NCI-H2196 treated with DMSO at 0.1 percent for 48 hours (cell line): Measurements from ENCODE around the gene DNAJC5.
A peak's percentile ranks its signal among the peaks of the same experiment; 100 is the strongest.
"Not testable (repeated sequence)": the region's sequence is repeated elsewhere in the genome, so short reads cannot be mapped to it uniquely, and the experiment has no call there.

ENCODE experiments used
- DNase-seq: peaks from one replicate; lab custom pipeline; 2025; ENCODE audit not compliant: unreplicated experiment; lab: John Stamatoyannopoulos, UW

The DNAJC5 gene, protein sequence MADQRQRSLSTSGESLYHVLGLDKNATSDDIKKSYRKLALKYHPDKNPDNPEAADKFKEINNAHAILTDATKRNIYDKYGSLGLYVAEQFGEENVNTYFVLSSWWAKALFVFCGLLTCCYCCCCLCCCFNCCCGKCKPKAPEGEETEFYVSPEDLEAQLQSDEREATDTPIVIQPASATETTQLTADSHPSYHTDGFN

GRCh38 chr20:63894358-63895201 lies at the start of gene DNAJC5:
Gene DNAJC5, plus strand, starts transcription at chr20:63895126. Its CDS starts 33,220 bp downstream, at chr20:63928346.
- DNase-seq: peak; percentile 75

- no peak for DNase-seq
These were observed 48.7 kb upstream of the DNAJC5 start for GRCh38 chr20:63846128-63846771.

- no peak for DNase-seq
These were observed 48.1 kb upstream of the DNAJC5 start for GRCh38 chr20:63846888-63847236.

- DNase-seq: no peak
These were observed 47.5 kb upstream of the DNAJC5 start for GRCh38 chr20:63847237-63848002.

GRCh38 chr20:63848003-63848911 lies 46.7 kb upstream of the DNAJC5 start:
- no peak for DNase-seq

GRCh38 chr20:63850689-63851547 lies 44.0 kb upstream of the DNAJC5 start:
- no peak for DNase-seq

DNA sequence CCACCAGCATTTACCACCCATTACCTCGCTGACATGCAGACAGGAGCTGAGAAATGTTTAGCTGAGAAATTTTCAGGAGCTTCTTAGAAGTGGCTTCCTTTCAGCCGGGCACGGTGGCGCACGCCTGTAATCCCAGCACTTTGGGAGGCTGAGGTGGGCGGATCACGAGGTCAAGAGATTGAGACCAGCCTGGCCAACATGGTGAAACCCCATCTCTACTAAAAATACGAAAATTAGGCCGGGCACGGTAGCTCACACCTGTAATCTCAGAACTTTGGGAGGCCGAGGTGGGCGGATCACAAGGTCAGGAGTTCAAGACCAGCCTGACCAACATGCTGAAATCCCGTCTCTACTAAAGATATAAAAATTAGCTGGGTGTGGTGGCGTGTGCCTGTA lies 43.4 kb upstream of the DNAJC5 start:
- not testable (repeated sequence) for DNase-seq

GRCh38 chr20:63853733-63854068 lies 41.2 kb upstream of the DNAJC5 start:
- not testable (repeated sequence) for DNase-seq

- no peak for DNase-seq
These were observed 40.7 kb upstream of the DNAJC5 start for GRCh38 chr20:63854069-63854765.

DNA sequence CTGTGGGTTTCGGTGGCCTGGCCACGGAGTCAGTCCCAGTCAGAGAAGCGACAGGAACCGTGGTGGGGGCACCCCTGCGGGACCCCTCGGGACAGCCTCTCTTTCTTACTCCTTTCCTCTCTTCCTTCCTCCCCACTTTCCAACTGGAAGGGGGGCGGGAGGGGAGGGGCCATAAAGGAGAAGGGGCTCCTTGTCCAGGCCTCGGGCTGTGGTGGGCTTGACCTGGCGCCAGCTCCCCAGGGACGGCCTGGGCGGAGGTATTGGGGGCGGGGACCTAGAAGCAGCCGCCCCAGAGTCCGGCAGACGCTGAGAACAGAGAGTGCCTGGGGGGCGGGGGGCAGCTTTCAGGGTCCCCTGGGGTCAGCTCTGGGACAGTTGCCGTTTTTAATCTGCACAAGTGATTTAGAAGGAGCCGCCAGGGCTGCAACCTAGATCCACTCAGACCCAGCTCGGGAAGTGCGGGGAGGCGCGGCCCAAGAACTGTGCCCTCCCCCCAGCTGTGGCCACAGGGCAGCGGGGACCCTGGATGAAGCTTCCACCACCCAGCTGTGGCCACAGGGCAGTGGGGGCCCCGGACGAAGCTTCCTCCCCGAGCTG lies 40.1 kb upstream of the DNAJC5 start:
- no peak for DNase-seq

GRCh38 chr20:63855363-63856097 lies 39.4 kb upstream of the DNAJC5 start:
- DNase-seq: no peak

DNA sequence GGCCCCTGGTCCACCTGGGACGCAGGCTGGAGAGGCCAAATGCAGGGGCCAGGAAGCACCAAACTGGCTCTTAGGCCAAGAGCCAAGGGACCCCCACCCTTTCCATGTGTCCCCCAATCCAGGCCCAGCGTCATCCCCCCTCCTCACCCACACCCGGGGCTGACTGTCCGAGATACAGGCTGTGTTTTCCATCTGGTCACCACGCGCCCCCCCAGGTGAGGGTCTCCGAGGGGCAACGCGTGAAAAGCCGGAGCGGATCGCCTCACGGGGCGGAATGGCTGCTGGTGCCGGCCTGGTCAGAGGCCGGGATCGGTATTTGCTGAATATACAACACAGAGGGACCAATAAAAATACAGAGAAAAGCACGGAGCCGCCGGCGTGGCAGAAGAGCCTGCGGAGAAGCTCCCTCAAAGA lies 38.8 kb upstream of the DNAJC5 start:
- DNase-seq: no peak

DNA sequence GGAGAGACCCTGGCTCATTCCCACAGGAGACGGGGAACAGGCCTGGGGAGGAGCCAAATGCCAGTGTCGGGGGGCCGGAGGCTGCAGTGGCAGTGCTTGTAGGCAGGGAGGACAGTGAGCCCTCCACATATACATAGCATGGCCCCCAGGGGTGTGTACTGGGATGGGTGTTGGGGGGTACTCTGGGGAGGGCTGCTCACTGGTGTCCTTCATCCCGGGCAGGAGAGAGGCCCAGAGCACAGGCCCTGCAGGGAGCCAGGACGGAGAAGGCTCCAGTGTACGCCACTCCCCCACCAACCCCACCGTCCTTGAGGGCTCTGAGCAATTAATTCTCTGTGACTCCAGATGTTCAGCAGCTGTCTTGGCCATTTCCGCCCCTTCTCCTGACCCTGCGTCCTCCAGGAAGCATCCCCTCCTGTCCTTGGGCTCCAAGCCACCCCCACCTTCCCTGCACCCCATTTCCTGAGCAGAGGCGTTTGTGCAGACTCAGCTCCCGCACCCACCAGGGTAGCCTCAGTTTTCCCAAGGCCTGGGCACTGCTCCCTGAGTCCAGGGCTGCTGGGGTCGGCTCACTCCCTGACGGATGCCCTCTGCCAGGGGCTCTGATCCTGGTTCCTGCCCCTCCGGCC lies 37.0 kb upstream of the DNAJC5 start:
- DNase-seq: no peak

DNA sequence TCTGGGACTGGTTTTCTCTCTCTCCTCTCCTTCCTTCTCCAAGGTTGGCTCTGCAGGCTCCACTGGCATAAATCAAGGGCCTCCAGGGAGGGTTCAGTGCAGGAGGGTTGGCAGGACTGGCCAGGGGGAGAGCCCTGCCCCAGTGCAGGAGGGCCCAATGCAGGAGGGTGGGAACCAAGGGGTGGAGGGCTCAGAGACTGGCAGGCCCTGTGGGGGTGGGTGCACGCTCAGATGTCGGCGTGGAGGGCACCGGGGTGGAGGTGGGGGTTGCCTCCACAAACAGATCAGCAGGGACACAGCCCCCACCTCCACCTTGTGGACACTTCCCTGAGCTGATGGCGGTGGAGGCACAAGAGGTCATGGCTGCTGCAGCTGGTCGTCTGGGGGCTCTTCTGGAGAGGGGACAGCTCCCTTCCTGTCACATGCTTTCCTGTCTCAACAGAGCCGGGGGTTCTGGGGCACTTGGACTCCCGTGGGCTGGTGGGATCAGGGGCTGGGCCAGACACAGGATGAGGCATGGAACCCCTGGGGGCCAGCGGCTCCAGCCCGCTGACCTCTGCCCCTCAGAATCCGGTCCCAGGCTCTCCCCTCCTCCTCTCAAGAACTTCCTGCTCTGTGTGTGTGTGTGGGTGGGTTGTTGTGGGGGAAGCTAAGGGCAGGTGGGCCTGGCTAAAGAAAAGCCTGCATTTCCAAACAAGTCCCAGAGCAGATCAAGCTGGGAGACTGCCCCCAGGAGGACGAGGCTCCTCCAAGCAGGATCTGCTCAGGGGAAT lies 36.3 kb upstream of the DNAJC5 start:
- no peak for DNase-seq

DNA sequence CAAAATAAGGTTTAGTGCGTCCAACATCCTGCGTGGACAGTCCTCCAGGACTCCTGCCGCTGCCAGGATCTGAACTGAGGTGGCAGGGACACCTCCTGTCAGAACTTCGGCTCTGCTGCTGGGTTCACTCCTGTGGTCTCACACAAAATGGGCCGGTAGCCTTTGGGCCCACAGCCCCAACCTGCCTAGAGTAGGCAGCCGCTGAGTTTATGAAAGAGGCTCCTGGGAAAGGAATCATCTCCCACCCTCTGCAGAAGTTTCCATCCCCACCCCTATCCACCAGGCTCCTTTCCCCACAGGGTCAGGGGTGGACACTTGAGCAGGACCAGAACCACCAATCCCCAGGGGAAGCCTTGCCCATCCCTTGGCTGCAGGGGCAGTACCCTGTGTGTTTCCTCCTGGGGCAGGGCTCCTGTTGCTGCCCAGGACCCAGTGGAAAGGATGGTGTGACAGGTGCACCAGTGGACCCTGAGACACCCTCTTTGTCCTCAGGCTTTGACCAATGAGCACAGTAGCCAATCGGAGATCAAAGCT lies 35.7 kb upstream of the DNAJC5 start:
- DNase-seq: no peak

GRCh38 chr20:63860325-63861051 lies 34.4 kb upstream of the DNAJC5 start:
- no peak for DNase-seq
